Smooth muscle cell (in vitro differentiated cells): ENCODE measurements around the gene SMARCA2. TPM values are rescaled to one million over a fixed set of nuclear protein-coding genes. Genes with fewer than 3 reads are reported as not detected.
A peak's percentile ranks its signal among the peaks of the same experiment; 100 is the strongest.
"Not testable (repeated sequence)": the region's sequence is repeated elsewhere in the genome, so short reads cannot be mapped to it uniquely, and the experiment has no call there.

ENCODE experiments used
- DNase-seq: peaks from one replicate; lab custom pipeline; 2025; ENCODE audit not compliant: unreplicated experiment; lab: John Stamatoyannopoulos, UW
- H2AFZ ChIP-seq: fragments of 200-600 bp; sonication (generic); 2 replicates; pipeline ENCODE4 v1.6.0; 2016; ENCODE audit warnings: antibody characterized with exemption, low read depth, mild to moderate bottlenecking
- H3F3A ChIP-seq: fragments of 200-600 bp; sonication (generic); 2 replicates; pipeline ENCODE4 v1.6.0; 2017; ENCODE audit warnings: antibody characterized with exemption, low read depth
- H3K27ac ChIP-seq: fragments of 200-600 bp; sonication (generic); 2 replicates; pipeline ENCODE4 v1.5.1; 2016; ENCODE audit warnings: low read depth, mild to moderate bottlenecking
- H3K27me3 ChIP-seq: fragments of 200-600 bp; sonication (generic); 2 replicates; pipeline ENCODE4 v1.6.1; 2016; ENCODE audit warnings: low read depth, mild to moderate bottlenecking
- H3K36me3 ChIP-seq: fragments of 200-600 bp; sonication (generic); 2 replicates; pipeline ENCODE4 v1.5.1; 2016; ENCODE audit warnings: low read depth
- H3K4me1 ChIP-seq: fragments of 200-600 bp; sonication (generic); 2 replicates; pipeline ENCODE4 v1.5.1; 2016; ENCODE audit warnings: low read depth
- H3K4me2 ChIP-seq: fragments of 200-600 bp; sonication (generic); 2 replicates; pipeline ENCODE4 v1.6.0; 2016; ENCODE audit warnings: mild to moderate bottlenecking
- H3K4me3 ChIP-seq: fragments of 200-600 bp; sonication (generic); 2 replicates; pipeline ENCODE4 v1.5.1; 2016; ENCODE audit warnings: mild to moderate bottlenecking
- H3K79me2 ChIP-seq: fragments of 200-600 bp; sonication (generic); 2 replicates; pipeline ENCODE4 v1.6.0; 2016; ENCODE audit warnings: low read depth, mild to moderate bottlenecking
- H3K9ac ChIP-seq: fragments of 200-600 bp; sonication (generic); 2 replicates; pipeline ENCODE4 v1.6.0; 2016; ENCODE audit warnings: low read depth
- H3K9me3 ChIP-seq: fragments of 200-600 bp; sonication (generic); replicated peaks from 2 replicates; pipeline ENCODE4 v1.5.1; 2016; ENCODE audit warnings: low read depth
- H4K20me1 ChIP-seq: fragments of 200-600 bp; sonication (generic); 2 replicates; pipeline ENCODE4 v1.6.0; 2016; ENCODE audit warnings: low read depth
- WGBS: methylation state at CpG from one replicate; pipeline ENCODE4 v1.1.7; 2016; ENCODE audit warnings: low lambda C conversion rate; 5-methylcytosine and 5-hydroxymethylcytosine counted together
- polyA plus RNA-seq: library from polyadenylated mRNA; unstranded; fragments of >200 nt; fragmentation: Nextera tagmentation; extraction: Ambion mirVana; gene quantifications from 2 replicates; pipeline ENCODE4 v1.2.1, GENCODE V29; 2016
- total RNA-seq: library from RNA; depleted of rRNA; stranded (reverse); fragments of >200 nt; gene quantifications from 2 replicates; pipeline ENCODE4 v1.2.3, GENCODE V29; 2014
- TF ChIP-seq, protein P1 (sequence below): fragments of 200-600 bp; sonication (generic); IDR thresholded peaks from 2 replicates; pipeline ENCODE4 v1.5.1; 2017; ENCODE audit warnings: borderline replicate concordance, mild to moderate bottlenecking, antibody characterized with exemption; ENCODE audit not compliant: insufficient read depth, poor library complexity, severe bottlenecking

SMARCA2 gene
- total and polyA plus RNA-seq, 2 experiments from 2014 or later, result 27.7 to 61.7 TPM

DNA sequence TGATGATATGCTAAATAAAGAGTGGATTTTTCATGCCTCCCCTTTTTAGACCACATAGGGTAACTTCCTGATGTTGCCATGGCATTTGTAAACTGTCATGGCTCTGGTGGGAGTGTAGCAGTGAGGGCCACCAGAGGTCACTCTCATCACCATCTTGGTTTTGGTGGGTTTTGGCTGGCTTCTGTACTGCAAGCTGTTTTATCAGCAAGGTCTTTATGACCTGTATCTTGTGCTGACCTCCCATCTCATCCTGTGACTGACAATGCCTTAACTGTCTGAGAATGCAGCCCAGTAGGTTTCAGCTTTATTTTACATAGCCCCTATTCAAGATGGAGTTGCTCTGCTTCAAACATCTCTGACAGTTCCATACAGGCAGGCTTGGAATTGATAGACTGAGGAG lies 131.6 kb downstream of the SMARCA2 start:
- not testable (repeated sequence) for H3K9ac ChIP-seq, H3K27ac ChIP-seq, DNase-seq, H3K4me2 ChIP-seq, H3K79me2 ChIP-seq, H3K4me3 ChIP-seq, H3K4me1 ChIP-seq, H3K36me3 ChIP-seq, H3K9me3 ChIP-seq, H3F3A ChIP-seq, H2AFZ ChIP-seq, H3K27me3 ChIP-seq
- TF ChIP-seq, protein P1, sequence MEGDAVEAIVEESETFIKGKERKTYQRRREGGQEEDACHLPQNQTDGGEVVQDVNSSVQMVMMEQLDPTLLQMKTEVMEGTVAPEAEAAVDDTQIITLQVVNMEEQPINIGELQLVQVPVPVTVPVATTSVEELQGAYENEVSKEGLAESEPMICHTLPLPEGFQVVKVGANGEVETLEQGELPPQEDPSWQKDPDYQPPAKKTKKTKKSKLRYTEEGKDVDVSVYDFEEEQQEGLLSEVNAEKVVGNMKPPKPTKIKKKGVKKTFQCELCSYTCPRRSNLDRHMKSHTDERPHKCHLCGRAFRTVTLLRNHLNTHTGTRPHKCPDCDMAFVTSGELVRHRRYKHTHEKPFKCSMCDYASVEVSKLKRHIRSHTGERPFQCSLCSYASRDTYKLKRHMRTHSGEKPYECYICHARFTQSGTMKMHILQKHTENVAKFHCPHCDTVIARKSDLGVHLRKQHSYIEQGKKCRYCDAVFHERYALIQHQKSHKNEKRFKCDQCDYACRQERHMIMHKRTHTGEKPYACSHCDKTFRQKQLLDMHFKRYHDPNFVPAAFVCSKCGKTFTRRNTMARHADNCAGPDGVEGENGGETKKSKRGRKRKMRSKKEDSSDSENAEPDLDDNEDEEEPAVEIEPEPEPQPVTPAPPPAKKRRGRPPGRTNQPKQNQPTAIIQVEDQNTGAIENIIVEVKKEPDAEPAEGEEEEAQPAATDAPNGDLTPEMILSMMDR, result peak; percentile 28
- peaks cover 30% of the 10 kb centered on the region for H4K20me1 ChIP-seq

DNA sequence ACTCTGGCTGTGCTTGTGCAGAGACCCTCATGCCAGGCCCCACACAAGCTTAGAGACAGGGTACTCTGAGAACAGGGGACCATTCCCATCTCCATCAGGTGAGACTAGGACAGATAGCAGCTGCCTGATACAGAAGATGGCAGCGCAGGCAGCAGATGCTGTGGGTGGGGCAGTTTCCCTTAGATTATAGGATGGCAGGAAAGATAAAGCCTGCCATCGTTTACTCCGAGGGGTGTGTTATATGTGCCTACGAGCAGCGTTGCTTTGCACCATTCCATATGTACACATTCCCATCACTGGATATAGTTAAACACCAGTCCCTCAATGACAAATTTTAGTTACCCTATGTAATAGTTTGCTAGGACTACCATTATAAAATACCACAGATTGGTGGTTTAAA lies 135.2 kb downstream of the SMARCA2 start:
- no peaks in the 10 kb centered on the region for H3K4me1 ChIP-seq
- H4K20me1 ChIP-seq, result peaks cover 31% of the 10 kb centered on the region
- TF ChIP-seq, protein P1, result no peak
- no peak overlapping the region for H3K4me2 ChIP-seq
- H3K79me2 ChIP-seq, result no peaks in the 10 kb centered on the region
- H3K9ac ChIP-seq, result no peak overlapping the region
- no peak for DNase-seq
- no peaks in the 10 kb centered on the region for H3K9me3 ChIP-seq
- H3K4me3 ChIP-seq, result no peak overlapping the region
- H3K27me3 ChIP-seq, result no peaks in the 10 kb centered on the region
- no peak overlapping the region for H3K27ac ChIP-seq
- no peak overlapping the region for H2AFZ ChIP-seq
- no peaks in the 10 kb centered on the region for H3K36me3 ChIP-seq
- 99% methylated on average over 5 of the region's 5 CpGs for WGBS
- H3F3A ChIP-seq, result no peaks in the 10 kb centered on the region

DNA sequence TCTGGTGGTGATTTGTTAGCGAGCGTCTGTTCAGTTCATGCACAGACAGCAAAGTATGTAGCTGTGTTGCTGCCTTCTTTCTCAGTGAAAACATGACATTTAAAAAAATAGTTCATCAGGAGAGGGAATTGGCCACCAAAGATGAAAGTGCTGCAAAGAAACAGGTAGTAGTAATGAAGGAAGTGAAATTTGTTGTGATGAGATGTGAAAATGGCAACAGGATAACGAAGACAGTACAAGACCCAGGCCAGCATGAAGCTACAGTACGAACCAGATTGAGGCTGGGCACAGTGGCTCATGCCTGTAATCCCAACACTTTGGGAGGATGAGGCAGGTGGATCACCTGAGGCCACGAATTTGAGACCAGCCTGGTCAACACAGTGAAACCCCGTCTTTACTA lies 136.0 kb downstream of the SMARCA2 start:
- H3K9me3 ChIP-seq, result no peaks in the 10 kb centered on the region
- no peaks in the 10 kb centered on the region for H3F3A ChIP-seq
- no peak overlapping the region for H2AFZ ChIP-seq
- H3K27me3 ChIP-seq, result no peaks in the 10 kb centered on the region
- TF ChIP-seq, protein P1, result no peak
- H3K9ac ChIP-seq, result no peak overlapping the region
- no peak for DNase-seq
- no peaks in the 10 kb centered on the region for H3K36me3 ChIP-seq
- H4K20me1 ChIP-seq, result peaks cover 24% of the 10 kb centered on the region
- H3K27ac ChIP-seq, result no peak overlapping the region
- H3K4me1 ChIP-seq, result no peaks in the 10 kb centered on the region
- H3K79me2 ChIP-seq, result no peaks in the 10 kb centered on the region
- WGBS, result 93% methylated on average over 6 of the region's 6 CpGs
- H3K4me3 ChIP-seq, result no peak overlapping the region
- no peak overlapping the region for H3K4me2 ChIP-seq

DNA sequence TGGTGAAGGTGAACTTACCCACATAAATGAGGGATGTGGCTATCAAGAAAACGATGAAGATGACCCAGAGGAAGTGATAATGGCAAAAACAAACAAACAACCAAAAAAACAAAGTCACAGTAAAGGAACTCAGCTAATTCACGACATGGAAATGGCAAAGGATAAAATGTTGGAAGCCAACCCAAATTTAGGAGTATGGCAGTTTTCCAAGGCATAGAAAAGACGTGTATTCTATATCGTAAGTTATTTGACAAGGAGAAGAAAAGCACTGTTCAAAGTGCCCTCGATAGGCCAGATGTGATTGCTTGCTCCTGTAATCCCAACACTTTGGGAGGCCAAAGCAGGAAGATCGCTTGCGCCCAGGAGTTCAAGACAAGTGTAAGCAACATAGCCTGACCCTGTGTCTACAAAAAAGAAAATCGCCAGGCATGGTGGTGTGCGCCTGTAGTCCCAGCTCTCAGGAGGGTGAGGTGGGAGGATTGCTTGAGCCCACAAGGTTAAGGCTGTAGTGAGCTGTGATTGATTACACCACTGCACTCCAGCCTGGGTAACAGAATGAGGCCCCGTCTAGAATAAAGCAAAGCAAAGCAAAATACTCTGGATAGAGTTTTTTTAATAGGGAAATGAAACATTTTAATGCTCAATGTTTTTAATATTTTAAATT lies 138.0 kb downstream of the SMARCA2 start:
- no peak overlapping the region for H3K4me3 ChIP-seq
- no peak overlapping the region for H3K27ac ChIP-seq
- H3K4me2 ChIP-seq, result no peak overlapping the region
- no peaks in the 10 kb centered on the region for H3K27me3 ChIP-seq
- H3K9ac ChIP-seq, result no peak overlapping the region
- DNase-seq, result no peak
- H3K9me3 ChIP-seq, result no peaks in the 10 kb centered on the region
- no peak overlapping the region for H2AFZ ChIP-seq
- TF ChIP-seq, protein P1, result no peak
- H3K36me3 ChIP-seq, result no peaks in the 10 kb centered on the region
- 93% methylated on average over 10 of the region's 10 CpGs for WGBS
- H4K20me1 ChIP-seq, result peaks cover 27% of the 10 kb centered on the region
- H3K4me1 ChIP-seq, result no peaks in the 10 kb centered on the region
- no peaks in the 10 kb centered on the region for H3K79me2 ChIP-seq
- H3F3A ChIP-seq, result no peaks in the 10 kb centered on the region
